SW 1271 (cell line): ENCODE results near the gene POLE4.

Experiments used
- DNase-seq, 2 experiments: peaks; one replicate each; lab custom pipeline; 2025; lab: John Stamatoyannopoulos, UW

The POLE4 gene

GRCh38 chr2:74991977-74992376 lies 33.5 kb downstream of the POLE4 start:
- DNase-seq, result no peak

- no peak for DNase-seq
Observed at GRCh38 chr2:74999468-74999867, 41.0 kb downstream of the POLE4 start.

DNA sequence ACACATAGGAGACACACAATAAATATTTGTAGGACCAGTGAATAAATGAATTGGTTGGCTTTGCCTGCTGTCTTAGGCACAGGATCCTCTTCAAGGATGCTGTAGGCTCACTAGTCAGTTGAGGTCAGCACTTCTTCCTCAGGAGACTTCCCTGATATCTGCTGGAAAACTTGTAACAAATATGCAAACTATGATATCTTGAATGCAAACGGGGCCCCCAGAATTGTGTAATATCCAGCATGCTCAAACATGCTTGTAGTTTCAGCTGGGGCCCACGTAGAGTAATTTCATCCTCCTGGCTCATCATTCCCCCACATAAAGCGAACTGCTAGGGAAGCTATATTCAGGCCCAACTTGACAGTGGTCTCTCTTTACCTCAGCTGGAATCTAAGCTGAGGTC lies 43.6 kb downstream of the POLE4 start:
- DNase-seq, result no peak

GRCh38 chr2:75003276-75003675 lies 44.8 kb downstream of the POLE4 start:
- no peak for DNase-seq

DNA sequence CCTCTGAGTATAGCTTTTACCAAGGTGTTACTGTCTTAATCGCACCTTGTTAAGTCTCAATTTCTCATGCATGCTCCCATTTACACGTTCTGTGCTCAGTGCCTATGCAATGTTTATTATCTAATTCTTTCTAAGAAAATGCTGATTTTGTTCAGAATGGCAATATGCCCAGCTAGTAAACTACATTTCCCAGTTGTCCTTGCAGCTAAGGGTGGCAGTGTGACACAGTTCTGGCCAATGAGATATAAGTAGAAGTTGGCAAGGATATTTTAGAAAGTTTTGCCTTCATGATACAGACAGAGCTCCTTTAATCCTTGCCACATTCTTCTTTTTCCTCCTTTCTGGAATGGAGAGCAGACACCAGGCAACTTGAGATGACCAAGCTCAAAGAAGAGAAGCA lies 45.3 kb downstream of the POLE4 start:
- no peak for DNase-seq

DNA sequence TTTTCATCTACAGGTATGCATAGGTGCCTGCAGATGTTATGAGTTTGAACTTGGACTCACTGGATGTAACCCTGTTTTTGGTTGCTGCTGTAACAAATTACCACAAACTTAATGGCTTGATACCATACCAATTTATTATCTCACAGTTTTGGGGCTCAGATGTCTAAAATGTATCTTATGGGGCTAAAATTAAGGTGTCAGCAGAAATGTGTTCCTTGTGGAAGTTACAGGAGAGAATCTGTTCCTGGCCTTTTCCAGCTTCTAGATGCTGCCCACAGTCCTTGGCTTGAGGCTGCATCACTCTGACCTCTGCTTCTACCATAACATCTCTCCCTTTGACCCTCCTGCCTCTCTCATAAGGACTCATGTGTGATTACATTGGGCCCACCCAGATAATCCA lies 47.6 kb downstream of the POLE4 start:
- DNase-seq, result no peak

DNA sequence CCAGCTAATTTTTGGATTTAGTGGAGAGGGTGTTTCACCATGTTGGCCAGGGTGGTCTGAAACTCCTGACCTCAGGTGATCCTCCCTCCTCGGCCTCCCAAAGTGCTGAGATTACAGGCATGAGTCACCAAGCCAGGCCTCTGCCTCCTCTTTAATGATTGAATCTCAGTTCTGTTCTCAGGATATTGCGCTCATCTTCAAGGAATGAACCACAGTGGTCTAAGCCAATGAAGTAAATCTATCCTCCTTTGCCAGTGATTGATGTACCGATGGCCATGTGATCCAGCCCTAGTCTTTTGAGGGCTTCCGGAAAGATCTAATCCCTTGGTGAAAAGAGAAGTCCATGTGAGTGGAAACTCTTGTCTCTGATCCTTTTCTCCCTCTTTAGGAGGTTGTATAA lies 48.6 kb downstream of the POLE4 start:
- no peak for DNase-seq

- DNase-seq, result no peak
Observed at GRCh38 chr2:75007819-75008218, 49.4 kb downstream of the POLE4 start.

DNA sequence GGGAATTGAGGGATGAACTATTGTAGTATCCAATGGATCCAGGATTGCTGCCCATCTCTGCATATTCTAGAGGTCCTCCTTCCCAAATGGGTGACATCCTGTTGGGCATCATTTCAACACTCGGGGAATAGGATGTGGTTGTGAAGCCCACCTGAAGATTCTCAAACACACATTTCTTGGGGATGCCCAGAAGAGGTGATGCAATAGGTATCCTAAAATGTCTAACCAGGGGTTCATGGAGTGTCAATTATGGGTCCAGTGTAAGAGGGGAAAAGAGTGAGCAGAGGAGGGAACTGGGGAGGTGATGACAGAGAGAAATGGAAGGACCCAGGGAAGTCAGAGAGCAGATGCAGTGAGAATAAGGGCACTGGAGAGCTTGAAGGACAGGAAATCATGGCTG lies 52.1 kb downstream of the POLE4 start:
- no peak for DNase-seq

- no peak for DNase-seq
Observed at GRCh38 chr2:75012080-75012479, 53.6 kb downstream of the POLE4 start.

DNA sequence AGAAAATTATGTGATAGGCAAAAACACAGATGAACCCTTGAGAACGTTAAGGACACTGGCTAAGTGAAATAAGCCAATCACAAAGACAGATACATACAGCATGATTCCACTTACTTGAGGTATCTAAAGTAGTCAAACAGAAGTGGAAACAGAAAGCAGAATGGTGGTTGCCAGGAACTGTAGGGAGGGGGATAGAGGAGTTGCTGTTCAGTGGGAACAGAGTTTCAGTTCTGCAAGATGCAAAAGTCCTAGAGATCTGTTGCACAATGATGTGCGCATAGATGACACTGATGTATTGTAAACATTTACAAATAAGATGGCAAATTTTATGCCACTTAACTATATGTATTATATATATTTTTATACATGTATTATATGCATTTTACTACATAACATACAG lies 59.7 kb downstream of the POLE4 start:
- DNase-seq, result no peak
